Measurements from ENCODE around the gene SAMD13.

SAMD13 gene

GRCh38 chr1:84344286-84344685 lies 42.8 kb downstream of the SAMD13 start:
- DNase-seq (ENCODE audit: low read depth in 2 of 2), result no peak

DNA sequence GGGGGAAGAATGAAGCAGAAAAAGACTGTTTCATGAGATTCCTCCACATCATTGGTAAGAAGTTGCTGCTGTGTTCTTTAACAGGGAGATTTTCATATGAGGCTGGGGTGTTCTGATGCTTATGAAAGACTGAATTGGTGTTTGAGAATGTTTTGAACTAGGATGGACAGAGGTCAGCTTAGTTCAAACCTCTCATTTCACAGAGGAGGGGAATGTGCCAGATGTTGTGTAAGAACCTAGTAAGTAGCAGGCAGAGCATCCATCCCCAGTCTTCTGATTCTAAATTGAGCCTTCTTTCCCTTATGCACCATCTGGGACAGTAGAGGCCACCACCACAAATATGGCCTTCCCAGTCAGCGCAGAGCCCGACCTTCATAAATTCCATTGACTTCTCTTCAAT lies 43.7 kb downstream of the SAMD13 start:
- DNase-seq (ENCODE audit: low read depth in 2 of 2), result no peak

DNA sequence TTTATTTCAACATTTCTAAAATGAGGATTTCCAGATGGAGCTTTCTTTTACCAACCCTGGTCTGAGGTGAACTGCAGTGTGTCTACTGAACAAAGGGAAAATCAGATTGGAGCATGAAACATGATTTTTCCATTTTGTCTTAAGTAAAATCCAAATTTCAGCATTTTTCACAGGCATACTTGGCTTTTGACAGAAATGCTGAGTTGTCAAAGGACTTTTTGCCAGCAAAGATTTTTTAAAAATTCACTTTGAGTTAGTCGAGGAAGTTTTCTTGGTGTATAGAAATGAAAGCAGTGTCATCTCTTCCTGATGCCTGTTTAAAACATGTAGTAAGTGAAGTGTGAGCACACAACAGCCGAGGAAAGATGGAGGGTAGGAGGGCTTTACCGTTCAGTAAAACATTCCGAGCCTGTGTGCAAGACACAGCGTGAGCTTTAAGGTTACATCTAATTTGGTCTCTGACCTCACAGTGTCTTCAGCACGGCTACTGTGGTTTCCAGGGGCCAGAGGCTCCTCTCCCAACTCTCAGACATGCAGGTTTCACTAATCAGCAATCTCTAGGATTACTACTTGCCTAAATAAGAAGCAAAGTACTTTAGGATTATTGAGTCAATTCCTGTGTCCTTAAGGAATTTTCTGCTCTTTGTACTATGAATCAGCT lies 45.9 kb downstream of the SAMD13 start:
- no peak for DNase-seq (ENCODE audit: low read depth in 2 of 2)

- no peak for DNase-seq (ENCODE audit: low read depth in 2 of 2)
Observed at GRCh38 chr1:84347932-84348555, 46.5 kb downstream of the SAMD13 start.

GRCh38 chr1:84348759-84349158 lies 47.3 kb downstream of the SAMD13 start:
- DNase-seq (ENCODE audit: low read depth in 2 of 2), result no peak

GRCh38 chr1:84350104-84350503 lies 48.6 kb downstream of the SAMD13 start:
- no peak for DNase-seq (ENCODE audit: low read depth in 2 of 2)

DNA sequence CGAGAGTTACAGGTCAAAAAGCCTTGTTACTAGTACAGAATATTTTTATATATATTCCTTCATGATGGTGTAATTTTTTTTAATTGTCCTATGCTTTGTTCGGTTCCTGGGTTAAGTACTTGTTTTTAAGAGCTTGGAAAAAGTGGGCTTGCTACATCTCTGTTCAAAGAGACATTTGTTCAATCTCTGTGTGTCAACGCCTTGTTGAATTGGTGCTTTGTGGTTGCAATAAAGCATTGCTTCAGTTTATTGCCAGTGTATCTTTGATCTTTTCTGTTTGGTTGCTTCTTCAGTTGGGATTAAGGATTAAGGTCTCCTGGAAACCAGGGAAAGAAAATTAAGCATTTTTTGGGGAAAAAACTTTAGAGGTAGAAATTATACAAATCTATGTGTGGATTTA lies 49.0 kb downstream of the SAMD13 start:
- DNase-seq (ENCODE audit: low read depth in 2 of 2), result no peak

GRCh38 chr1:84352298-84353106 lies 51.0 kb downstream of the SAMD13 start:
- no peak for DNase-seq (ENCODE audit: low read depth in 2 of 2)

- no peak for DNase-seq (ENCODE audit: low read depth in 2 of 2)
Observed at GRCh38 chr1:84353695-84354094, 52.2 kb downstream of the SAMD13 start.

- DNase-seq (ENCODE audit: low read depth in 2 of 2), result no peak
Observed at GRCh38 chr1:84355556-84355955, 54.0 kb downstream of the SAMD13 start.

GRCh38 chr1:84356881-84357280 lies 55.4 kb downstream of the SAMD13 start:
- DNase-seq (ENCODE audit: low read depth in 2 of 2), result no peak

DNA sequence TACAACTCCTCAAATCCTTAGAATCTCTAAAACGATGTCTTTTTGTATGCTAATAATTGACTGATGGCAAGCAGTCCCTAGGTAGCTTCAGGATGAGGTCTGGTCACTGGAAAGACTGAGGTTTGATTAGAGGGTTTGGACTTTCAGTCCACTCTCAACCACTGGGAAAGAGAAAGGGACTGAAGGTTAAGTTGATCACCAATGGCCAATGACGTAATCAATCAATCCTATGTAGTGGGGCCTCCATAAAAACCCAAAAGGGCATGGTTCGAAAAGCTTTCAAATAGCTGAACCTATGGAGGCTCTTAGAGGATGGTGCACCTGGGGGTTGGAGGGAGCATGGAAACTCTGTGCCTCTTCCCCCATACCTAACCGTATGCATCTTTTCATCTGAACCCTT lies 57.2 kb downstream of the SAMD13 start:
- DNase-seq (ENCODE audit: low read depth in 2 of 2), result no peak

DNA sequence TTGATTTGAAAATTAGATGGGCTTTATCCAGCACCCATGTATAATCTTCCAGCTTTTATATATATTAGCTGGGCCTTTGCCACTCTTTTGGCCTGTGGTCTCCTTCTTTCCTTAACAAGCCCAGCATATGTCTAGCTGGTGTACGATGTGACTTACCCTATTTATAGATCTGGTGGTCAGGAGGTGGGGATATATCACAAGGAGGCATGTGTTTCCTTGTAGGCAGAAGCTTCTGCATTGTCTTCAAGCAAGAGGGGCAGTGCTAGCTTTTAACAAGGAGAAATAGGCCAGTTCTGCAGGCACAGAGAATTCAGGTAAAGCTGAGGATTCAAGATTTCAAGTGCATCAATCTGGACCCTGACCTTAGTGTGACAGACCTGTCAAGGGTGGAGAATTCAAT lies 58.8 kb downstream of the SAMD13 start:
- no peak for DNase-seq (ENCODE audit: low read depth in 2 of 2)

DNA sequence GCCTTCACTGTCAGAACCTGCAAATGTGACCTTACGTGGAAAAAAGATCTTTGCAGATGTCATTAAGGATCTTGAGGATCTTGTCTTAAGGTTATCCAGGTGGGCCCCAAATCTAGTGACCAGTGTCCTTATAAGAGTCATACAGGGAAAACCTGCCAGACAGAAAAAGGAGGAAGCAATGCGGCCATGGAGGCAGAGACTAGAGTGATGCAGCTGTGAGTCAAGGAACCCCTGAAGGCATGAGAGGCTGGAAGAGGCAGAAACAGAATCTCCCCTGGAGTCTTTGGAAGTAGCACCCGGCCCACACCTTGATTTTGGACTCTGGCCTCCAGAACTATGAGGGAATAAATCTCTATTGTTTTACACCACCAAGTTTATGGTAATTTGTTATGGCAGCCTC lies 60.3 kb downstream of the SAMD13 start:
- no peak for DNase-seq (ENCODE audit: low read depth in 2 of 2)

- DNase-seq (ENCODE audit: low read depth in 2 of 2), result no peak
Observed at GRCh38 chr1:84363019-84363418, 61.5 kb downstream of the SAMD13 start.

- DNase-seq (ENCODE audit: low read depth in 2 of 2), result no peak
Observed at GRCh38 chr1:84363622-84364021, 62.1 kb downstream of the SAMD13 start.

- no peak for DNase-seq (ENCODE audit: low read depth in 2 of 2)
Observed at GRCh38 chr1:84365225-84366221, 64.0 kb downstream of the SAMD13 start.

DNA sequence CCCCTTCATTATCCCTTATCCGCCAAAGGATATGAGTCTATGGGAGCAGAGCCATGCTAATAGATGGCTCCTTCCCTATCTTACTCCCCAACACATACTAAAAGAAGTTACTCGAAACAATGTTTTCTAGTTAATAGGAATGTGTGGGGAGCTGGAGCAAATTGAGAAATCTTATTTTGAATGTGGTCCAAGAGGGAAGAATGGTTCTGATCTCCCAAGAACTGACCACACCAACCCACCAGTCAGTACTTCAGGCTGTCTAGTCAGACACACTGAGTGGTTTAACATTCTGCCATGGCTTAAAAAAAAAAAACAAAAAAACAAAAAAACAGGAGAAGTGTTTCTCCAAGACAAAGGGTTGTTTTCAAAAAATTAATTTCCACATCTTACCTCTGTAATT lies 65.3 kb downstream of the SAMD13 start:
- DNase-seq (ENCODE audit: low read depth in 2 of 2), result no peak

GRCh38 chr1:84367219-84367618 lies 65.7 kb downstream of the SAMD13 start:
- no peak for DNase-seq (ENCODE audit: low read depth in 2 of 2)

DNA sequence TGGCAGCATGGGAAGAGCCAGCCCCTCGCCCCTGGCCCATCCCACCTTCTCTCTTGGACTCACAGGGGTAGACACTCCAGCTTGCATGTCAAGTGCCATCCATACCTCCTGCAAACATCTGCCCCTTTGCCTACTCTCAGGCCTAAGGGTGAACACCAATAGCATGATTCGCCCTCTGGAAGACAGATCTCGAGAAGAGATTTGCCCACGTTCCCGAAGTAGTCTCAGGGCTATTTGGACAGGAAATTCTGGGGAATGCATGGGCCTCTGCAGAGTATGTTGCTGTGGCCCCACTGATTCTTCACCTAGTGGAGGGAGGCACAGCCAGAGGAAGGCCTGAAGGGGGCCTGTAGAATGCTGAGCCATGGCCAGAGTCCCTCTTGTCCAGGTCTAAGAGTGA lies 66.9 kb downstream of the SAMD13 start:
- DNase-seq (ENCODE audit: low read depth in 2 of 2), result no peak

- no peak for DNase-seq (ENCODE audit: low read depth in 2 of 2)
Observed at GRCh38 chr1:84370266-84370665, 68.8 kb downstream of the SAMD13 start.

Data from stimulated activated CD4-positive, alpha-beta T cell treated with anti-CD3 and anti-CD28 coated beads, Interleukin-1b, Interleukin-23, amount 100 ng/mL, for 1 hour (primary cell).